Stimulated activated CD4-positive, alpha-beta T cell treated with anti-CD3 and anti-CD28 coated beads, Interleukin-4, amount 100 ng/mL, for 4 hours (primary cell): ENCODE measurements around the gene SLC24A4.

Experiments
- DNase-seq, 2 experiments: peaks; one replicate each; pipeline ENCODE4 v3.0.0-alpha.2; 2020

Gene SLC24A4

GRCh38 chr14:92440345-92441003 lies 117.5 kb downstream of the SLC24A4 start:
- no peak for DNase-seq

GRCh38 chr14:92441751-92442504 lies 119.0 kb downstream of the SLC24A4 start:
- no peak for DNase-seq

GRCh38 chr14:92443167-92443566 lies 120.2 kb downstream of the SLC24A4 start:
- DNase-seq = no peak

- no peak for DNase-seq
Observed at GRCh38 chr14:92443741-92444140, 120.8 kb downstream of the SLC24A4 start.

- DNase-seq = no peak
Observed at GRCh38 chr14:92446771-92447170, 123.8 kb downstream of the SLC24A4 start.

GRCh38 chr14:92447416-92448197 lies 124.6 kb downstream of the SLC24A4 start:
- no peak for DNase-seq

- no peak for DNase-seq
Observed at GRCh38 chr14:92448786-92449185, 125.8 kb downstream of the SLC24A4 start.

- DNase-seq = no peak
Observed at GRCh38 chr14:92449404-92450181, 126.6 kb downstream of the SLC24A4 start.

GRCh38 chr14:92450351-92451070 lies 127.5 kb downstream of the SLC24A4 start:
- no peak for DNase-seq

- no peak for DNase-seq
Observed at GRCh38 chr14:92451245-92451644, 128.3 kb downstream of the SLC24A4 start.

- DNase-seq = no peak
Observed at GRCh38 chr14:92451755-92452154, 128.8 kb downstream of the SLC24A4 start.

- no peak for DNase-seq
Observed at GRCh38 chr14:92452471-92452870, 129.5 kb downstream of the SLC24A4 start.

- no peak for DNase-seq
Observed at GRCh38 chr14:92453691-92454090, 130.7 kb downstream of the SLC24A4 start.

- DNase-seq = no peak
Observed at GRCh38 chr14:92455231-92455630, 132.3 kb downstream of the SLC24A4 start.

GRCh38 chr14:92456215-92457015 lies 133.4 kb downstream of the SLC24A4 start:
- no peak for DNase-seq

GRCh38 chr14:92457016-92457565 lies 134.1 kb downstream of the SLC24A4 start:
- DNase-seq = no peak

- DNase-seq = no peak
Observed at GRCh38 chr14:92458136-92459029, 135.4 kb downstream of the SLC24A4 start.

GRCh38 chr14:92459030-92459949 lies 136.3 kb downstream of the SLC24A4 start:
- DNase-seq = no peak

GRCh38 chr14:92459950-92460421 lies 137.0 kb downstream of the SLC24A4 start:
- DNase-seq = no peak
